Middle frontal gyrus (tissue), 1 donor: Measurements from ENCODE around the gene TMEM53.
"Not testable (repeated sequence)": the region's sequence is repeated elsewhere in the genome, so short reads cannot be mapped to it uniquely, and the experiment has no call there.

Experiments used
- DNase-seq: peaks from one replicate; pipeline ENCODE4 v3.0.0-alpha.2; 2015; ENCODE audit warnings: low spot score; ENCODE audit errors: extremely low spot score

TMEM53 gene

DNA sequence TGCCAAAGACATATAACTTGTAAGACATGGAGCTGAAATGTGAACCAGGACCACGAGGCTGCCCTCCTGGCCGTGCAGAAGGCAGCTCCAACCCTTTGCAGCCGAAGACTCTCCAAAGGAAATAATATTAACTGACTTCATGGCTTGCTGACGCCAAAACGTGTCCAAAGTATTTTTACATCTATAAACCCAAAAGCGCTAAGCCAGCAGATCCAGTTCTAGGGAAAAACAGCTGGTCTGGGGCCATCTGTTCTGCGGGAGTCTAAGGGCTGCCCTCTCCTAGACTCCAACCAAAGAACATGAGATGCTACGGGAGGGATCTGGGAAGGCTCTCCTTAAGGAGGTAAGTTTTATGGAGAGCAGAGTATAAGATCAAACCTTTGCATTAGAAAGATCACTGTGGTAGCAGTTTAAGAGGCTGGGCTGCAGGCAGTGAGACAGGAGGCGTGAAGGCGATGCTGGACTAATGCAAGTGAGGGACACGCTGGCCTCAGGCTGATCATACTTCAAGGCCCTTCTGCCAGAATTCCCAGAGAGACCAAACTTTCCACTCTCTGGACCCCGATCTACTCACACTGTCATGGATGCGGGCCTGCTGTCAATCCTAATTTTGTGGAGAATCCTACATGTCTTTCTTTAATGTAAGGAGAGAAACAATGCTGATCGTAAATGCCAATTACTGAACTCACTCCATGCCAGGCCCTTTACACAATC, 1.2 kb downstream of the TMEM53 start:
- no peak for DNase-seq

DNA sequence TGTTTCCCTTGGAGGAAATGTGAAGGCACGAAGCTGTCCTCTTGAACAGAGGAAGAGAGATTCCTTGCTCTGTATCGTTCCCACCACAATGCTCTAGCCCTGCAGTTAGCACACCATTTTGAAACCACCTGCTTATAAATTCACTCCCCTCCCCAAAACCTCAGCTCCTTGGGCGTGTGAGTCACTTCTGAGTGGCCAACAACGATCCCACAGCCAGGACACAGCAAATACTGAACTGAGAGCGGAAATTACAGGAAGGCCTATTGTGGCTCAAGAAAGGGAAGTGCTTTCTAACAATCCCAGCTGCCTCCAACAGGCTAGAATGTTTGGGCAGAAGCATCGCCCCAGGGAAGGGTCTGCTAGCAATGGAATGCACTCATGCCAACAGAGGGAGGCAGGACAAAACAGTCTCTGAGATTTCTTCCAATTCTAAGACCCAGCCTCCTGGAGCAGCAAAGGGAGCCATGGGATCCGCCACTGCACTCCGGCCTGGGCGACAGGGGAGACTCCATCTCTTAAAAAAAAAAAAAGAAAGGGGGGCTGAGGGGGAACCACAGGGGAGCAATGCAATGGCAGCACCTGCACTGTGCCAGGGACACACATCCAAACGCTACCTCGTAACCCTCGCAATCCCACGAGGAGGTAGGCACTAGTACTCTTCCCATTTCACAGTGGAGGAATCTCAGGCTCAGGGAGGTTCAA, 1.9 kb downstream of the TMEM53 start:
- DNase-seq = no peak

DNA sequence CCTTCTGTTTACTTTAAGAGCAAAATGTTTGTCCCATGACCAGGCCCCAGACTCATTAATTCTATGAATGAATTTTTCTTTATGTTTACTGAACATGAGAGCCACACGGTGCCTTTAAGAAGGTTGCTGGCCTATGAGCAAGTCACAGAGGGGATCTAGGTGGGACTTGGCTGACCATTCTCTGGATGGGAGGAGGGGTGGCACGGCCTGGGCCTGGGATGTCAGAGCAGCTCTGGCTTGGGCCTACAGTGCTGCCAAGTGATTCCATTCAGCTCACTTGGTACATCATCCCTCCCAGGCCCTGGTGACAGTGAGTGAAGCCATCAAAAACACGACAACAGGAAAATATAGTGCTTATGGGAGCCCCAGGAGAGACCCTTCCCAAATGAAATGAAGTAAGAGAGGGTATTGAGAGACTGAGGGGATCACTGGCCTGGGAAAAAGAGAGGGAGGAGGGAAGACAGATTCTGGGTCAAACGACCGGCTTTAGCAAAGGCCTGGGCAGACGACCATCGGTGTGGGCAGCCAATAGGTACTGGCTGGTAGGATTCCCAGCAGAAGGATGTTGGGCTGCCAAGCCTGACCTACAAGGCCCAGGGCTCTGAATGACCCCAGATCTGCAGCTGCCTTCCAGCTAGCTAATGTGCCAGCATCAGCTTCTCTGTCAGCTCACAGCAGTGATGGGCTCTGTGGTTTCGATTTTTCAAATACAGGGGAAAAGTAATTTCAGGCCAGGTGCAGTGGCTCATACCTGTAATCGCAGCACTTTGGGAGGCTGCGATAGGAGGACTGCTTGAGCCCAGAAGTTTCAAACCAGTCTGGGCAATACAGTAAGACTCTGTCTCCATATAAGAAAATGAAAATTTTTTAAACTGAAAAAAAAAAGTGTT, 3.3 kb downstream of the TMEM53 start:
- no peak for DNase-seq

DNA sequence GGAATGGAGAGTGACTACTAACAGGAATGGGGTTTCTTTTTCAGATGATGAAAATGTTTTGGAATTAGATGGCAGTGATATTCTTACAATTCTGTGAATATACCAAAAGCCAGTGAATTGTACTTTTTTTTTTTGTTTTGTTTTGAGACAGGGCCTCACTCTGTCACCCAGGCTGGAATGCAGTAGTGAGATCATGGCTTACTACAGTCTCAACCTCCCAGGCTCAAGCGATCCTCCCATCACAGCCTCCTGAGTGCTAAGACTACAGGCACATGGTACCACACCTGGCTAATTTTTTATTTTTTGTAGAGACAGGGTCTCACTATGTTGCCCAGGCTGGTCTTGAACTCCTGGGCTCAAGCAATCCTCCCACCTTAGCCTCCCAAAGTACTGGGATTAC, 7.6 kb downstream of the TMEM53 start:
- not testable (repeated sequence) for DNase-seq

DNA sequence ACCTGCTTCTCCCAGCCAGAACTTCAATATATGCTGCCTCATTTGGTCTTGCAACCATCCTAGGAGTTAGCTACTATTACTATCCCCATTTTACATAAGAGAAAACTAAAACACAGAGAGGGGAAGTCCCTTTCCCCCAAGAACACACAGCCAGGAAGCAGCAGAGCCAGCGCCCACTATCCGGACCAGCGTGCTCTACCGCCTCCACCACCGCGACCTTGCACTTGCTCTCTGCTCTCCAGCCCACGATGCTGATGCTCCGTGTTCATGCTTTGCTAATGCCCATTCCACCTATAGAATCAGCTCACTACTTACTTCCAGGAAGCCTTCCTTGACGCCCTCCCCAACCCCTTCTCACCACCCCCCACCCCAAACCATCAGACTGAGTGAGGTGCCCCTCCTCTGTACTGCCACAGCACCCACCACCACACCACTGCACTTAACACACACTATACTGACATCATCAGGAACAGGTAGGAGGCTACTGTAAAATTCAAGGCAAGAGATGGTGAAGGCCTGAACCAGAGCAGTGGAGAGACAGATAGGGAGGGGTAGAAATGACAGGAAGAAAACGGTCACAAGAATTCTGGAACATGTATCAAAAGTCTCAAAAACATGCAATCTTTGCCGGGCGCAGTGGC, 9.4 kb downstream of the TMEM53 start:
- DNase-seq = no peak

DNA sequence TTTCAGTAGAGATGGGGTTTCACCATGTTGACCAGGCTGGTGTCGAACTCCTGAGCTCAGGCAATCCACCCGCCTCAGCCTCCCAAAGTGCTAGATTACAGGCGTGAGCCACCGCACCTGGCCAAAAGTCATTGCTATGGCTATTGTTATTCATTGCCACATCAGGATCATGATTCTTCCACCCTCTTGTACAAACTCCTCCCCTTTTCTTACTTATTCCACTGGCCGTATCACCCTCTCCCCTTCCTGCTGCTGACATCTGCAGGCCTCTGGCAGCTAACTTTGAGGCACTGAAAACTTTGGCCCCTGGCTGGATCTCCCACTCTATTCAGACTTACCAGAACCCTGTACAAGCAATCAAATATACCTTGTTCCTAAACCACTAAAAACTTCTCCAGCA, 10.9 kb downstream of the TMEM53 start:
- DNase-seq = no peak

DNA sequence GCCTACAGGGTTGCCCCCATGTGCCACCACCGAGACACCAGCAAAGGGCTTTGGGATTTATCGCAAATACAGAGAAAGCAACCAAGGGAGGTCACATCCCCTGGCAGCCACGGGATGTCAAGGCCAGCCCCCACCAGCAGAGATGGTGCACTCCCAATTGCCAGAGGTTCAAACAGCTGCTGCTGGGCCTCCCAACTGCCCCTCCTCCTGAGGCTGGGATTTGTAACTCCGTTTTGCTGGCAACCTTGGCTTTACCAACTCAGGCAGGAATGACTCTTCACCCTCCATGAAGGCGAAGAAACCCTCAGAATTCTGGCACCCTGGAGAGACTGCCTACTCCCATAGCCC, 11.6 kb downstream of the TMEM53 start:
- DNase-seq = no peak

DNA sequence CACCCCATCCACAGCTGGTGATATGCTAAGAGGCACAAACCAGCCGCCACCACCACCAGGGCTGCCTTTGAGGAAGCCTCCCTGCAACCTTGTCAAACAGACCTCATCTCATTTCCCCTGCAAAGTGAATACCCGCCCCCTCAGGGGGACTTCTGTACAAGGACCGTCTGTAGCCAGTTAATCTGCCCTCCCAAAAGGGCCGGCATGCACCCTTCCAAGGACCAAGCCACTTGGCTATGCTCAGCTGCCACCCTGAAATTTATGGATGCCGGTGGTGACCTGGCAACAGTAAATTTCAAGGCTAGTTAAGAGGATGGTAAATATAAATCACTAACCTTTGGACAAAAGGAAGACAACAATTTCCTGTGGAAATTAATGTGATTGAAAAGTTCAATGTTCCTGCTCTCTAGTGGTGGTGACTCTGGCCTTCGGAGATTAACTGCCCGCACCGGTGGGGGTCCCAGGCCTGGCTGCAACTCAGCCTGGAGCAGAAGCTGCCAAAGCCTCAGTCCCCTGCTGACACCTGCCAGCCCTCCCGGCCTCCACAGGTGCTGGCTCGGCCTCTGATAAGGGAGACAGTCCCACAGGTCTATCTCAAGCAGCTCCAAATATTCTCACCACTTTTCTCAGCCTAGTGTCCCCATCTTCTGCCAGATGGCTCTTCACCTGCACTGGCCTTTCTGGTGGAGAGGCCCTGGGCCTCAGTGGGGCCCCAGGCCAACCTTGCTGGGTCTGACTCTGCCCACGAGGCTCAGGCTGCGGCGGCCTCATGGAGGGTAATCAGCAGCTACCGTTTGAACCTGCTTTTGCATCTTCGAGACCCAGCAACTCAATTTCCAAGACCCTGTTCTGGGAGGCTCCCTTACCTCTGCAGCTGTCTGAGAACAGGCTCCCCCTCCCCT, 12.2 kb downstream of the TMEM53 start:
- no peak for DNase-seq

DNA sequence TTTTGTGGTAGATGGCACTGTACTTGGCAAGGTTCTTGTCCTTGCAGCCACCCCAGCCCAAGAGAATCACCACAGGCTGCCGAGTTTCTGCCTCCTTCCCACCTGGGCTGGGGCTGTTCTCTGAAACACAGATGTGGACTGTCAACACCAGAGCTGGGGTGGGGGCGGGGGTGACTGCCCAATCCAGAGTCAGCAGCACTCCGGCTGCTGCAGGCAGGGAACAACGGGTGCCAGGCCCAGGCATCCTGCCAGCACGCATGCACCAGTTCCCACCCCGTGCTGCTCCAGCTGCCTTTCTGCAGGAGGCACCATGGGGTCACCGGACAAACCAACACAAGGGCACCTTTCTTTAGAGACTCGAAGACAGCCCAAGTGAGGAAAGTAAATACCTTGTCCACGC, 14.1 kb downstream of the TMEM53 start:
- DNase-seq = peak; percentile 44

DNA sequence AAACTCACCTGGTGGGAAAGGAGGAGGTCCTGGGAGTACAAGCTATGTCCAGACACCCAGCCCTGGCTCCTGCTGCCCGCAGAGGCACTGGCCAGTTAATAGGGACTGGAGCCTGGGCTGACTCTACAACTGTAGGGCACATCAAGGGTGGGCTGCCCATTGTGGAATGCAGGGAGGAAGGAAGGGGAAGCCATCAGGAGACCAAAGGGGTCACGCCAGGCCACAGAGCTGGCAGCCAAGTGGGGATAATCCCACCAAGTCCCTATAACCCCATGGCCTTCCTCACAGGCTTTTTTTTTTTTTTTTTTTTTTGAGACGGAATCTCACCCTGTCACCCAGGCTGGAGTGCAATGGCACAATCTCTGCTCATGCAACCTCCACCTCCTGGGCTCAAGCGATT, 14.7 kb downstream of the TMEM53 start:
- no peak for DNase-seq

DNA sequence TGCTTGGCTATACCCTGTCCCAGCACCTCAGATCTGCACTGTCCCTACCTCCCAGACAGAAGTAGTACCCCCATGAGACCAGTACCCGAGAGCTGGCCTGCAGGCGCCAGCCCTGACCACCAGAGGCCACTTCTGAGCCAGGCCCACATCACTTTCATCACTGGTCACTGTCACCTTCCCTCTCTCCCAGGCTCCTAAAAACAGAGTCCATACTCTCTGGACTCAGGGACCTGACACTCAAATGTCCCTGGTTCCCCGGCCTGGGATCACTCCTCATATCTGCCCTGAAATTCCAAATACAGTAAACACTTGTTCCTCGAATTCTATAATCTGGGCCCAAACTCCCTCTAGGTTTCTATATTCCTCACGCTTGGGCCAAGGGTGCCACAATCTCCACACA, 18.7 kb downstream of the TMEM53 start:
- no peak for DNase-seq

DNA sequence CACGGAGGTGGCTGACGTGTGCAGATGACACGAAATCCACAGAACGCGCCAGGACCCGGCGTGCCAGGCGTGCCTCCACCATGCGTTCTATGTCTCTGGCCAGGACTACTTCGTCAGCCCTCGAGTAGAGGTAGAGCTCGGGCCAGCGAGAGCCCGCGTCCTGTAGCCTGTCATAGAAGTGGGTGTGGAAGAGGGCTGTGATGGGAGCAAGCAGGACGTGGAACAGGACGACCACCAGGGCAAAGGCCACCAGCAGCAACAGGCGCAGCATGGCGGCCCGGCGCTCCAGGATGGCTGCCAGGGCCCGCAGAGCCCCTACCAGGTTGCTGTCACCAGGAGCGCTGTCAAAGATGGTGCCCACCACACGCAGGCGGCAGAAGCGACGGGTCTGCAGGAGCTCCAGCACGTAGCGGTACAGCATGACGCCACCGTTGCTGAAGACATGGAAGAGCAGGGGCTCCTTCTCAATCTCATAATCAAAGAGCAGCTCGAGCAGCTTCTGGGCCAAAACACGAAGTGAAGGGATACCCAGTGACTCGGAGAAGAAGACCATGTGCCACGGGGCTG, 19.6 kb downstream of the TMEM53 start:
- DNase-seq = no peak

DNA sequence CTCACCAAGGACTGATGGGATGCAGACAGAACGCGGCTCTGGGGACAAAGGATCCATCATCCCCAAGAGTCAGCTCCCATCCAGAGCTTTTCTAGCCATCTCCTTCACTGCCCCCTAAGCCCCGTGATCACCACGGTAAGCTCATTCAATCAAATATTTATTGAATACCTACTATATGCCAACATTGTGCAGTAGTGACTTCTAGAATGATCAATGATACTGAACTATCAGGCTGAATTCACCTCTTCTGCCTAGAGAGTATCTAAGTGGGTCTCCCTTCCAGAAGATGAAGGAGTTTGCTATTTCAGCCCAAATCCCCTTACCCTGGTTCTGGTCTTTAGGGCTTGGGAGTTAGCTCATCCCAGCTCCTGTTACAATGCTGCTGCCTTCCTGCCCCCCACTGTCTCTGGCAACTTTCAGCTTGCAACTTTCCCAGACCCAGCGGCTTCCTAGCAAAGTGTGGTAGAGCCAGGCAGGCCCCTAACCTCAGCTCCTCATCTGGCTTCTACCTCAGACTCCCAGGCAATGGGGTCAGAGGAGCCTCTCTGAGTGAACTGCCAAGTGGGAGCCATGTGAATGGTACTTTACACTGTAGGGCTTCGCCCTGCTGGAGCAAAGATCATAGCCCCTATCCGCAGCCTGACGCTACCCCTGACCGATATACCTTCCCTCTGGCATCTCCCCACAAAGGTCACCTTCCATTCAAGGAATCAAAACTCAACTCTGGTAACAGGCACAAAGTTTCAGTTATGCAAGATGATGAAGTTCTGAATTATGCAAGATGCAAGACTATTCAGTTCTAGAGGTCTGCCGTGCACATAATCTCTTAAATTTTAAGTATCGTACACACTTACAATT, 20.9 kb downstream of the TMEM53 start:
- no peak for DNase-seq

DNA sequence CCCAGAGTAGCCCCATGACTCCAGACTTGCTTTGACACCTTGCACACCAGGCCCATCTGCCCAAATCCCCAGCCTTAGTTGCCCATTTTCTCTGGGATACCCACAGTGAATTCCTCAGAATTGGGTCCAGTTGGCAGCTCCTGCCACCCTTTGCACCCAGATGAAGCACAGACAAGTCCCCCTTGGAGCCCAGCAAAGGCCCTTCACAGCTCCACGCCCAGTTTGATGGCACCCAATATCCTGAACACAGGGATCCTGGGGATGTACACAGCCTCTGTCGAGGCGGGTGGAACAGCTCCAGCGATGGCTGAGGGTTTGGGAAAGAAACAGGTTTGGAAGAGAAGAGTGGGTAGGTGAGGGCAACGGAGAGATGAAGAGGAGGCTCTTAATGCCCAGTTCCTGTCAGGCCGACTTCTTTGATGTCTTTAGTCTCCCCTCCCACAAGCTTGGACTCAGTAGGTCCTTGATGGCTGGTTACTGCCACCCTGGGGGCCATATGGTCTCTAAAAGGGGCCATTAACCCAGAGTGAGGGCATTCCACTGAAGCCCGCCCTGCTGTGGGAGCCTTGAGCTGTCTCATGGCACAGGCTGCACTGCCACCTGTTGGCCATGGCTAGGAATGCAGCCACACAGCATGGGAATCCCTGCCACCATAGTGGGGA, 21.7 kb downstream of the TMEM53 start:
- DNase-seq = peak; percentile 78

DNA sequence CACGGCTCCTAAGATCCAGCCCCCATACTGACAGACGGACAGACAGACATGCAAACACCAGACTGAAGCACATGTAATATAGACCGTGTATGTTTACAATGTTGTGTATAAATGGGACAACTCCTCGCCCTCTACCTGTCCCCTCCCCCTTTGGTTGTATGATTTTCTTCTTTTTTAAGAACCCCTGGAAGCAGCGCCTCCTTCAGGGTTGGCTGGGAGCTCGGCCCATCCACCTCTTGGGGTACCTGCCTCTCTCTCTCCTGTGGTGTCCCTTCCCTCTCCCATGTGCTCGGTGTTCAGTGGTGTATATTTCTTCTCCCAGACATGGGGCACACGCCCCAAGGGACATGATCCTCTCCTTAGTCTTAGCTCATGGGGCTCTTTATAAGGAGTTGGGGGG, 23.2 kb downstream of the TMEM53 start:
- DNase-seq = no peak

DNA sequence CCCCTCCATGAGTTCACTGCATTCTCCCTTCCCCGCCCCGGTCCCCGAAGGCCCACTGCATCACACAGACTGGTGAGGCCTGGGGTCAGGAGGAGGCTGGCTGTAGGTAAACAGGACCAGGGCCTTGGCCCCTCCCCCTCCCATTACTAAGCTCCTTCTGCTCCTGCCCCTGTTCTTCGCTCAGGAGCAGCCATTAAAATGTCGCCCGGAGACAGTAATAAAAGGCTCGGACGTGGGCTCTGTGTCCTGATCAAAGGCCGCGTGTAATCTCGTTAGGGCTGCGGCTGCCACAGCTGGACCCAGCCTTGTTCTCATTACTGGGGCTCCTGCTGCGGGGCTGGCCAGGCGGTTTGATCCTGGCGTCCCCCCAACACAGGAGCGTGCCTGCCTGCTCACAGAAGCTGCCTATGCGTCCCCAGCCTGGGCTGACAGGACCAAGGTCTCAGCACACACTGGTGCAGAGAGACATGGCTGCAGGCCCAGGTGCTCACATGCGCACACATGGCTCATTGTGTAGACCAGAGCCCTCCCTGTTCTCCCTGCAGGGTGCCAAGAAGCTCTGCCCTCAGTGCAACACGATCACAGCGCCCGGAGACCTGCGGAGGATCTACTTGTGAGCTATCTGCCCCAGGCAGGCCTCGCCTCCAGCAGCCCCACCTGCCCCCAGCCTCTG, 24.0 kb downstream of the TMEM53 start:
- DNase-seq = no peak

DNA sequence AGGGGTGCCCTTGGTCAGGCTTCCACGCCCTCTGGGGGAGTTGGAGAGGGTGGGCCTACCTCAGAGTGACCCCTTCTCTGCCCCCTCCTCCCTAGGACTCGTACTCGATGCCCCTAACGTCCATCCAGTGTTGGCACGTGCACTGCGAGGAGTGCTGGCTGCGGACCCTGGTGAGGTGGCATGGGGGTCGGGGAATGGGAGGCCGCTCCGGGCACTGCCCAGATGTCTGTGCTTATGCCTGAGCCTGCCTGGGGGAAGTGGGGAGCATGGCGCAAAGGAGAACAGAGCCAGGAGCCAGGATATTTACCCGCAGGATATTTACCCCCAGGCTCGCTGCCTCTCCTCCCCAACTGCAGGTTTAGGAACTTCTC, 24.5 kb downstream of the TMEM53 start:
- DNase-seq = no peak

DNA sequence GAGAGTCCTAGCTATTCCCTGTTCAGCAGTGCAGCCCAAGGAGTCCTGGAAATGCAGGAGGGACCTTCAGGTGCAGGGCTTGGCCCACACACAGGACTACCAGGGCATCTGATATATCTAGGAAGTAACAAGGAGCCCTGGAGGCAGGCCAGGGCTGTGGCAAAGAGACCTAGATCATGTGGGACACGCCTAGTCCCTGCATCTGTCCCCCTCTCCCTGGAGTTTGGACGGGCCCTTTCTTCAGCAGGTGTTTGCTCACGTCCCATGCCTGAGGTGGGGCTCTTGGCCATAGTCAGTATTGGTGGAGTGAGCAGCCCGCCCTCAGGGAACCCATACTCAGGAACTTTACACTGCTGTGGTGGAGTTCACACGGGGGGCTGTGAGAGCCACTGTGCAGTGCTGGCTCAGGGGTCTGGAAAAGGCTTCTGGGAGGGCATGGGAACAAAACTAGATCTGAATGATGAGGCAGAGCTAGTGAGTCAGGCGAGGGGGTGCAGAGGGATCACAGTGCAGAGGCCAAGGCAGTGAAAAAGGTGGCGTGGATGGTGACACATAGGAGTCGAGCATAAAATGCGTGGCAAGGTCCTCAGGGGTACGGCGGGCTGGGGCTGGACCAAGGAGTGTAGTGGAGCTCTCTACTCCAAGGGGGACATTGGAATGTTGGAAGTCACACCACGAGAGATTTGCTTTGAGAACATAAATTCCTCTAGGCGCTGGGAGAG, 25.6 kb downstream of the TMEM53 start:
- DNase-seq = no peak
